Activated T-helper 1 cell treated with anti-CD3 and anti-CD28 coated beads, Interleukin-2, amount 50 U/mL, for 16 hours (primary cell): ENCODE data around the gene SSTR4.

Experiments used
- DNase-seq, 2 donors: peaks; one replicate each; pipeline ENCODE4 v3.0.0-alpha.2; 2020; ENCODE audit warnings: low read depth in 1 of 2, low spot score in 1 of 2

Gene SSTR4

DNA sequence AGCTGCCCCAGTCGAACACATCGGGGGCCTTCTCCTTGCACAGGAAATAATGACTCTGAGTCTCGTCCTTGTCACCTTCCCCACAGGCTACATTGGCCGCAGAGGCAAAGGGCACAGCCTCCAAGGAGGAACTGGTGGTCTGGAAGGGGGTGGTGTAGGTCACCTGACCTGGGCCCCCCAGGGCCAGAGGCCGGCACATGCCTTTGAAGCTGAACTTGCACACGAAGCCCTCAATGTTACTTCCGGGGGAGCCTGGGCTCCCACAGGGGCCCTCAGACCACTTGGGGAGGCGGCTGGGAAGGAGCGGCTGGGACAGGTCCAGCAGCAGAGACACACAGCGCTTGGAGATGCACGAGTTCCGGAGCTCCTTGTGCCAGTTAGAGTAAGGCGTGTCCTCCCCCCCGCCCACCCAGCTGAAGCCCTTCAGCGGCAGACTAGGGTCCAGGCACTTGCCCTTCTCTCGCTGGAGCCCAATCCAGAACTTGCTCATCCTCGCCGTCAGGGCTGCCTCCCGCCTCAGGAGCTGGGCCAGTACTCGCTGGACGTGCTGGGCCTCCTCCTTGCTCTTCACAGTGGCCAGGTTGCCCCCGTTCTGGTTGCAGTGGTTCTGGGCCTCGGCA lies 50.4 kb downstream of the SSTR4 start:
- no peak for DNase-seq

DNA sequence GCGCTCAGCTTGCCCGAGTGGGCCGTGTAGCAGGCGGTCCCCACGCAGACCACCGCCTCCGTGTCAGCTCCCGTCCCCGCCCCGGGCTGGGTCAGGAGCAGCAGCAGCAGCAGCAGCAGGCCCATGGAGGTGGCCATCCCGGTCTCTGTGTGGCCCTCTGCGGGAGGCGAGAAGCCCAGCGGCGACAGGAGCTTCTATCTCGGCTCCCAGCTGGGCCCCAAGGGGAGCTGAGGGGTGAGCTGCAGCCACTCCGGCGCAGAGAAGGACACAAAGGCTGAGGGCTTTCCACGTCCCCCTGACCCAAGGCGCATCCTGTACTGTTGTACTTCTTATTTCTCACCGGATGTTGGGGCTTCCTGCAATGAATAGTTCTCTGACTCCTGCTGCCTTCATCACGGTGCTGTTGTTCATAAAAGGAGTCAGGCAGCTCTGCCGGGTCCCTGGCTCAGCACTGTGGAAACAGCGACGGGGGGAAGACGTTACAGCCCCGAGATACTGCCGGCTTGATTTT lies 51.0 kb downstream of the SSTR4 start, which contains the start of gene CD93:
CD93 (minus strand) TSS at position 269 of the 511 bp plus-strand sequence; CDS start at position 137, 132 bp downstream.
- DNase-seq, result no peak

DNA sequence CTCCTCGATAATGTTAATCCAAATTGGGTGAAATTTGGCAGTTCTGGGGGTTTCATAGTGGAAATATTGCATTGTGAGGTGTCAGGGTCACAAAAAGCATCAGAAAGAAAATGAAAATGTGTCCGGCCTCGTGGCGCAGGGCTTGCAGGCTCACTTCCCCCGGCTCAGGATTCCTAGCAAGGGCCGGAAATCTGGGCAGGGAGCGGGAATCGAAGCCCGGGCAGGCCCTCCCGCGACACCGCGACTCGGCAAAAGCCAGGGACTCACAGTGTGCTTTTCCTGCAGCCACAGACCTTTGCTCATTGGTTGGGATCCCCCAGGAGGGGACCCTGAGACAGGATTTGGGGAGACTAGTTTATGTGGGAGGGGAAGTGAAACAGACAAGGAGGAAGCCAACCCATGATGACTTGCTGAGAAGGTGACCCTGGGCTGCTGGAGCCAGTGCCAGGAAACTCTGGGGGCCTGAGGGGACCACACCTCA lies 51.9 kb downstream of the SSTR4 start:
- no peak for DNase-seq

DNA sequence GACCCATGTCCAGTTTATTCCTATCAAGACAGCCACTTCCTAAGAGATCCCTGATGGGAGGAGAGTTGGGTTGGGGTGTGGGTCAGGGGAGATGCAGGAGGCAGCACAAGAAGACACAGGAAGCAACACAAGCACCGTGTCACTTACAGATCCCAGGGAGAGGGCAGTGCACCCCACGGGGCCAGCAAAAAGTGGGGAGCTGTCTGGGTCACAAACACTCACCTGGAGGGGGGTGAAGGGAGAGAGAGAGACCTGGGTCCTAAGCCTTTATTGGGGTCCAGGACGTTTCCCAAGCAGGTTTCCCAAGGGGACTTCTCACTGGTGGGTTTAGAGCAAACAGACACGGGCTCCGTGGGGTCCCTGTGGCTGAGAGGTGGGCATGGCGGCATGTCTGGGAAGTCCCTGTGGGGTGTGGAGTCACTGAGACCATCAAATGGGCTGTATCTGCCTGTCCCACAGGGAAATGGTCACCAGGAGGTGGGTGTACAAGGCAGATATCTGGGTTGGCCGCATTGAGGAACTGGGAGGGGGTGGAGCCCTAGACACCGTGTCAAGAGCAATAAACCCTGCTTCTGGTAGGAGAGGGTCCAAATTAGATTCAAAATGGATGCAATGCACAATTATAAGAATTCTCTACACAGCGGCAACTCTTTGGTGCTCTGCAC lies 52.6 kb downstream of the SSTR4 start:
- no peak for DNase-seq
